ENCODE results near the gene DUSP28. TPM values are rescaled to one million over a fixed set of nuclear protein-coding genes. Genes with fewer than 3 reads are reported as not detected.
"Not testable (repeated sequence)": the region's sequence is repeated elsewhere in the genome, so short reads cannot be mapped to it uniquely, and the experiment has no call there.

Gene DUSP28
- total RNA-seq, 2 experiments from 2014 or later, result 10.0 to 10.1 TPM

DNA sequence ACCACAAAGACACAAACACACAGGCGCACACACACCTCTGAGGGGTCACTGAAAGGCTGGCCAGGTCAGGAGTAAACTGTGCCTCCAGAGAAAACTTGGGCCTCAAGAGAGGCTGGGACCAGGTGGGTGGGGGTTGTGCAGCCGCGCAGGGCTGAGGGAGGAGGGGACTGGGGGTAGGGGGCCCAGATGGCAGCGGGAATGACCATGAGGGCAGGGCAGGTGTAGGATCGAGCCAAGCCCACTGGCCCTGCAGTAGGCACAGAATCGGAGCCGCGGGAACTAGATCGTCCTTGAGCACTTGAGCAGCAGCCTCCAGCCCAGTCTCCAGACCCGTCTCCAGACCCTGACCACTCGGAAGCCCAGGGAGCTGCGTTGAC, 39.2 kb upstream of the DUSP28 start:
- Mint-ChIP-seq H3K36me3 (peaks cover 55% of the 10 kb centered on the region), H3K9me3 (ENCODE audit: low read depth) (peaks cover 18% of the 10 kb centered on the region), H3K4me1 (peaks cover 4% of the 10 kb centered on the region), H3K27me3 (no peaks in the 10 kb centered on the region), H3K27ac (no peak overlapping the region), H3K4me3 (no peak overlapping the region)
- peak; percentile 25 for DNase-seq
- ATAC-seq, result no peak
- CTCF ChIA-PET, result no interaction called here

DNA sequence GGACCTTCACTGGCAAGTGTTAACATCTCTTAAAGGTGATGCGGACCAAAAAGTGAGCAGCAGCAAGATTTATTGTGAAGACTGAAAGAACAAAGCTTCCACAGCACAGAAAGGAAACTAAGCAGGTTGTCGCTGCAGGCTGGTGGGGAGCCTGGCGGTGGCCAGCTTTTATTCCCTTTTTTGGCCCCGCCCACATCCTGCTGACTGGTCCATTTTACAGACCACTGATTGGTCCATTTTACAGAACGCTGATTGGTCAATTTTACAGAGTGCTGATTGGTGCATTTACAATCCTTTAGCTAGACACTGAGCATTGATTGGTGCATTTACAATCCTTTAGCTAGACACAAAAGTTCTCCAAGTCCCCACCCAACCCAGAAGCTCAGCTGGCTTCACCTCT, 38.3 kb upstream of the DUSP28 start:
- peaks cover 63% of the 10 kb centered on the region for H3K36me3 Mint-ChIP-seq
- CTCF ChIA-PET, H3K27ac Mint-ChIP-seq, H3K4me3 Mint-ChIP-seq, H3K4me1 Mint-ChIP-seq, H3K27me3 Mint-ChIP-seq, ATAC-seq: not testable (repeated sequence)
- H3K9me3 Mint-ChIP-seq (ENCODE audit: low read depth), result peaks cover 25% of the 10 kb centered on the region
- DNase-seq, result peak; percentile 31

DNA sequence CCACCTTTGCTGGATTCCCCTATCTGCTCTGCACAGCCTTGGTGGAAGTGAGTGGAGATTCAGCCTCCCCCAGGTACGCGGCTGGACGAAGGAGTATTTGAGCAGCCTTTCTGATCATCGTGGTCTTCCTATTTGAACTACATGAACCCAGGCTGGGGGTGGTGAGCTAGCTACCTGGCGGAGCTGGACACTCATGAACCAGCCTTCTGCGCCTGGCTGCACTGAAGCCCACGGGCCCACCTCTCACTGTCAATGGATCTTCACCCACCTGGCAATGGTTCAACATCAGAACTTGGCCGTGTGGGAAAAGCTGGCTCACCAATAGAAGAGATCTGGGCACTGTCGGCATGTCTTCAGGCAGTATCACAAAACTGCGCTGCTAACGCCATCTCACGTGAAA, 37.8 kb upstream of the DUSP28 start:
- Mint-ChIP-seq H3K9me3 (ENCODE audit: low read depth) (peaks cover 30% of the 10 kb centered on the region), H3K27me3 (no peaks in the 10 kb centered on the region), H3K4me1 (peaks cover 4% of the 10 kb centered on the region), H3K4me3 (no peak overlapping the region), H3K27ac (no peak overlapping the region), H3K36me3 (peaks cover 68% of the 10 kb centered on the region)
- peak; percentile 31 for DNase-seq
- no peak for ATAC-seq
- CTCF ChIA-PET, result no interaction called here

DNA sequence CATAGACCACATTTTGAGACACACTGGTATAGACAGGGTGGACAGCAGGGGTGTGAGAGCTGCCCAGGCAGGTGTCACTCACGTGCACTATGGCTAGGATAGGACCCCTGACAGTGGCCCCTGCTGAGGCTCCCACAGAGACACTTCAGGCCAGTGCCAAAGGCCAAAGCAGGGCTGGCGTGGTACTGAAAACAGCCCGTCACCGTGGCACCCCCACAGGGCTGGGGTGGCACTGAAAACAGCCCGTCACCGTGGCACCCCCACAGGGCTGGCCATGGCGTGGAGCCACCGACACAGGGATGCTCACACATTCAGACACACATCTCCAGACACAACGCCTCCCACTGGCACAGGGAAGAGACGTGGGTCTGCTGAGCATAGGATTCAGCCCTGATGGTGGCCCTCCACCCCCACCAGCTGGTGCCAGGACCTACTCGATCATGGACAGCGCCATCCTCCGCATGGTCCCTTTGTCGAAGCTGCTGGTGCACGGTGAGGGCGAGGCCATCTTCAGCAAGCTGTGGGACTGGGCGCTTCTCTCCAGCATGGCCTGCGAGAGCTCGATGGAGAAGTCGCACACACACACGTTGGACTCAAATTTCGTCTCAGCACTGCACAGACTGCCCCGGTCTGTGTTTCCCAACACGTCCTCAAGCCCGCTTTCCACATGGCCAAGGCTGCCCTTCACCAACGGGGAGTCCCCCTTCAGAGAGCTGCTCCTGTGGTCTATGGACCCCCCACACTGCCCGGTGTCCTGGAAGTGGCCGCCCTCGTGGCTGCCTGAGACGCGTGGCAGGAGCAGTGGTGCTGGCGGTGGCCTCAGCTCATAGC, 36.5 kb upstream of the DUSP28 start:
- Mint-ChIP-seq H3K4me1 (peaks cover 4% of the 10 kb centered on the region), H3K36me3 (peaks cover 74% of the 10 kb centered on the region), H3K4me3 (no peak overlapping the region), H3K9me3 (ENCODE audit: low read depth) (peaks cover 35% of the 10 kb centered on the region), H3K27me3 (no peaks in the 10 kb centered on the region), H3K27ac (no peak overlapping the region)
- no peak for ATAC-seq
- CTCF ChIA-PET, result interaction anchor here (1.8 kb wide), 1 partner anchor 10 kb away, joined by 9 read pairs; no protein-coding TSS in a partner anchor
- DNase-seq, result peak; percentile 34

DNA sequence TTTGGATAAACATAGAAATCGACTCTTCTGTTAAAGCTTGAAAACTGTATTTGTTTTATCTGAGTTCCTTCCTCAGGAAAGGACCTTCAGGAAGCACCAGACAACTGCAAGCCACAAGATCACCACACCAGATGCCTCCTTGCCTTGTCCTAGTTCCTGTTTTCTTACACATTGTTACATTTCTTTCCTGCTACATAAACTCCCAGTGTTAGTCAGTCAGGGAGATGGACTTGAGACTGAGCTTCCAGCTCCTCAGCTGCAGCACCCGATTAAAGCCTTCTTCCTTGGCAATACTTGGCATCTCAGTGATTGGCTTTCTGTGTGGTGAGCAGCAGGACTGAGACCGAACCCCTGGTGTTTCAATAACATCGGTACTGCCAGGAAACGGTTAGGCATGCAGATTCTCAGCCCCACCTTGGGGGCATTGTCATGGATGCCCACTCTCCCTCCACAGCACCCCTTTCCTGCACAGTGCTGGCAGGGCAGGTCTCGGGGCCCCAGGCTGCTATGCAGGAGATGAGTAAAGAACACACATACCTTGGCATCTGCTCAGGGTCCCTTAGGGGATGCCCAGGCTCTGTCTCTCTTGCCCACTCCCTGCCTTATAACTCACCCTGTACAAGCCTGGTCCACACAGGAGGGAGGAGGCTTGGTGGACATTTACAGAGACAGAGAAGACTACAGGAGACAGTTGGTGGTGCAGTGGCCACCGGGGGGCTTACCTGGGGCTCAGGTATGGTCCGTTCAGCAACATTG, 35.0 kb upstream of the DUSP28 start:
- DNase-seq (peak; percentile 21), ATAC-seq (no peak)
- H3K4me1 Mint-ChIP-seq, result peaks cover 4% of the 10 kb centered on the region
- CTCF ChIA-PET, result interaction anchor here (1.2 to 1.8 kb wide), 2 partner anchors 11 kb away, joined by 3 to 9 read pairs; no protein-coding TSS in a partner anchor
- H3K27ac Mint-ChIP-seq, result no peak overlapping the region
- H3K36me3 Mint-ChIP-seq, result peaks cover 87% of the 10 kb centered on the region
- H3K4me3 Mint-ChIP-seq, result no peak overlapping the region
- no peaks in the 10 kb centered on the region for H3K27me3 Mint-ChIP-seq
- peaks cover 35% of the 10 kb centered on the region for H3K9me3 Mint-ChIP-seq (ENCODE audit: low read depth)

DNA sequence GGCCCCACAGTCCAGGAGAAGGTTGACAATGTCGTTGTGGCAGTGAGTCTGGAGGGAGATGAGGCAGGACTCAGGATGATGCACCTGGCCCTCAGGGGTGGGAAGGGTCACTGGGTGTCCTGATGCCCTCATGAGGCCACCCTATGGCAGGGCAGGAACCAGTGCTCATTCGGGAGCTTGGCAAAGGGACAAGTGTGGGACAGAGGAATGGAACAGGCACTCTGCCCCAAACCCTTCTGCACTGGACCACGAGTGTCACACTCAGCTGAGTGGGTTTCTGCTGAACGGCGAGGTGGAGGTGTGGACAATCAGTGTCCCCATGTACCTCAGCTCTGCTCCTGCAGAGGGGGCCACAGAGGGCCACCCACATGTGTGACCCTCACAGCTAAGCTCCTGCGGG, 34.4 kb upstream of the DUSP28 start:
- no peak overlapping the region for H3K4me3 Mint-ChIP-seq
- CTCF ChIA-PET, result interaction anchor here (1.2 kb wide), 1 partner anchor 12 kb away, joined by 3 read pairs; no protein-coding TSS in a partner anchor
- H3K27ac Mint-ChIP-seq, result no peak overlapping the region
- H3K27me3 Mint-ChIP-seq, result no peaks in the 10 kb centered on the region
- DNase-seq (peak; percentile 23), ATAC-seq (no peak)
- peaks cover 88% of the 10 kb centered on the region for H3K36me3 Mint-ChIP-seq
- H3K4me1 Mint-ChIP-seq, result peaks cover under 1% of the 10 kb centered on the region
- H3K9me3 Mint-ChIP-seq (ENCODE audit: low read depth), result peaks cover 32% of the 10 kb centered on the region

DNA sequence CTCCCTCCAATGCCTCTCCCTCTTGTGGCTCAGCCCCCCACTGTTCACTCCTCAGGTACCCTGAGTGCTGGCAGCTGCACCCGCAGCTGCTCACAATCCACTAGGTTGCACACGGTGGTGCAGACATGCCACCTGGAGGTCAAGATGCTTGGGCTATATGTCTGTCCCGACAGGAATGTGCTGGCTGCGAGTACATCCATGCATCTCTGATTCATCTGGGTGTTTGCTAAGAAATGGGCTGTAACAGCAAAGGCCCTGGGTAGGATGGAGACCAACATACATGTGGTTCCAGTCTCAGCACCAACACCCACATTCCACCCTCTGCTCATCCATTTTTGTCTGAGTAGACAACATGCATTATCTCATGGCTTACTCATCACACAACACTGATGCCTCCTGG, 33.6 kb upstream of the DUSP28 start:
- Mint-ChIP-seq H3K4me3 (no peak overlapping the region), H3K36me3 (peaks cover 91% of the 10 kb centered on the region), H3K27me3 (no peaks in the 10 kb centered on the region), H3K4me1 (no peaks in the 10 kb centered on the region), H3K9me3 (ENCODE audit: low read depth) (peaks cover 37% of the 10 kb centered on the region), H3K27ac (no peak overlapping the region)
- CTCF ChIA-PET, result interaction anchor here (1.2 kb wide), 1 partner anchor 12 kb away, joined by 3 read pairs; no protein-coding TSS in a partner anchor
- ATAC-seq (no peak), DNase-seq (peak; percentile 28)

DNA sequence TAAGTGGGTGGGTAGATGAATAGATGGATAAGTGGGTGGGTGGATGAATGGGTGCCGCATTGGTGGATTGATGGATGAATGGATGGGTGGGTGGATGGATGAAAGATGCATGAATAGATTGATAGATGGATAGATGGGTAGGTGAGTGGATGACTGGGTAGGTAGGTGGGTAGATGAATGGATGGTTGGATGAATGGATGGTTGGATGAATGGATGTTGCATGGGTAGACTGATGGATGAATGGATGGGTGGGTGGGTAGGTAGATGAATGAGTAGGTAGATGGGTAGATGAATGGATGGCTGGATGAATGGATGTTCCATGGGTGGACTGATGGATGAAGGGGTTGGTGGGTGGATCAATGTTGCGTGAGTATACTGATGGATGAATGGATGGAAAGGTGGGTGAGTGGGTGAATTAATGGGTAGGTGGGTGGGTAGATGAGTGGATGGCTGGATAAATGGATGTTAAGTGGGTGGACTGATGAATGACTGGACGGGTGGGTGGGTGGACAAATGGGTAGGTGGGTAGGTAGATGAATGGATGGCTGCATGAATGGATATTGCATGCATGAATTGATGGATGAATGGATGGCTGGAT, 32.9 kb upstream of the DUSP28 start:
- H3K27ac Mint-ChIP-seq, result no peak overlapping the region
- H3K4me3 Mint-ChIP-seq, result no peak overlapping the region
- H3K36me3 Mint-ChIP-seq, result peaks cover 92% of the 10 kb centered on the region
- CTCF ChIA-PET, result no interaction called here
- H3K9me3 Mint-ChIP-seq (ENCODE audit: low read depth), result peaks cover 42% of the 10 kb centered on the region
- ATAC-seq, result no peak
- no peak for DNase-seq
- H3K27me3 Mint-ChIP-seq, result no peaks in the 10 kb centered on the region
- H3K4me1 Mint-ChIP-seq, result no peaks in the 10 kb centered on the region

DNA sequence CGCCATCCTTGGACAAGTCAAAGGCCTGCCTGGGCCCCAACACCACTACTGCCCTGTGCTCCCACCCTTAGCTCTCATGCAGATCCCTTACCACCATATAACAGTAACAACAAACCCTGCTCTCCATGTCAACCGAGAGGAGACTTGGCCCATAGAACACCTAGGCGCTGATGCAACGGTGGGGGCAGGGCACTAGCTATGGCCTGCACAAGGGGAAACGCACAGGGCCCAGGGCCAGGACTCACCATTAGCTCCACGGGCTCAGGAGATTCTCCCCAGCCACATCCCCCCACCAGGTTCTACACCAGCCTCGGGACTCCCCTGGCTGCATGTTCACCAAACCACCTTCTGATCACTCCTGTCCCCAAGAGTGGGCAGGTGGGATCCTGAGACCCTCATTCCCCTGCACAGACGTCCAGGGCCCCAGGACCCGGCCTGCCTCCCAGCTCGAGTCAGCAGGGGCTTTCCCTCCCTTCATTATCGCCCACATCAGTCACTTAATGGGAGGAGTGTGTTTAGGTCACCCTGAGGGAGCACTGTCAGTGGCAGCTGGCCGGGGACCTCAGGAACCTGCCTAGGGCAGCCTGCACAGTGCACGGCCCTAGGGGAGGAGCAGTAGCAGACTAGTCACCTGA, 31.6 kb upstream of the DUSP28 start:
- H3K4me1 Mint-ChIP-seq, result no peaks in the 10 kb centered on the region
- no peak overlapping the region for H3K4me3 Mint-ChIP-seq
- CTCF ChIA-PET, result interaction anchor here (2.0 kb wide), 1 partner anchor 15 kb away, joined by 10 read pairs; no protein-coding TSS in a partner anchor
- no peaks in the 10 kb centered on the region for H3K27me3 Mint-ChIP-seq
- no peak for ATAC-seq
- peaks cover 51% of the 10 kb centered on the region for H3K9me3 Mint-ChIP-seq (ENCODE audit: low read depth)
- DNase-seq, result no peak
- H3K36me3 Mint-ChIP-seq, result peaks cover 87% of the 10 kb centered on the region
- no peak overlapping the region for H3K27ac Mint-ChIP-seq

DNA sequence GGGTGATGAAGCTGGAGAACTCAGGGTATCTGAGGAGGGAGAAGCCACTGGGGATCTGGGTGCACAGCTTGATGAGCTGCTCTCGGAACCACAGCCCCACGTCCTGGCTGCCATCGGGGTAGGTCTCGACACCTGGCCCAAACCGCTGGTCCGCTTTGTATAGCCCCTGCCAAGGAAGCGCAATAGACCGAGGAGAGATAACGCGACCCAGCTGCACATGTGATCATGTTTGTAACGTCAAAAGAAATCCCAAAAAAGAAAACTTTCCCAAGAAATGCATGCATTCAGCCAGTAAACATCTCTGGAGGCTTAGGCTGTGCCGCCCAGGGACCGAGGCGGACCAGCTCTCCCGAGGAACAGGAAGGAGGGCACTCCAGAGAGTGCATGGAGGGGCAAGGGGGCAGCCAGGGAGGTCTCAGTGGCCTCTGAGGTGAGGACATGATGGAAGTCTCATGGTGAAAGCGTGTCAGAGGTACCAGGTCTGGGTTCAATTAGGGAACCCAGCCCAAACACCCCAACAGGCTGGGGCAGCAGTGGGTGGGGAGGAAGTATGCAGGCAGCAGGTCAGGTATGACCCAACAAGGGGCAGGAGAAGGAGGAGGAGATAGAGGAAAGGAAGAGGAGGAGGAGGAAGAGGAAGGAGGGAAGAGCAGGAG, 30.7 kb upstream of the DUSP28 start:
- H3K9me3 Mint-ChIP-seq (ENCODE audit: low read depth), result peaks cover 48% of the 10 kb centered on the region
- no peak for DNase-seq
- H3K27ac Mint-ChIP-seq, result no peak overlapping the region
- no peaks in the 10 kb centered on the region for H3K27me3 Mint-ChIP-seq
- peaks cover 84% of the 10 kb centered on the region for H3K36me3 Mint-ChIP-seq
- CTCF ChIA-PET, result interaction anchor here (2.0 kb wide), 1 partner anchor 16 kb away, joined by 10 read pairs; no protein-coding TSS in a partner anchor
- H3K4me1 Mint-ChIP-seq, result no peaks in the 10 kb centered on the region
- no peak for ATAC-seq
- H3K4me3 Mint-ChIP-seq, result no peak overlapping the region

DNA sequence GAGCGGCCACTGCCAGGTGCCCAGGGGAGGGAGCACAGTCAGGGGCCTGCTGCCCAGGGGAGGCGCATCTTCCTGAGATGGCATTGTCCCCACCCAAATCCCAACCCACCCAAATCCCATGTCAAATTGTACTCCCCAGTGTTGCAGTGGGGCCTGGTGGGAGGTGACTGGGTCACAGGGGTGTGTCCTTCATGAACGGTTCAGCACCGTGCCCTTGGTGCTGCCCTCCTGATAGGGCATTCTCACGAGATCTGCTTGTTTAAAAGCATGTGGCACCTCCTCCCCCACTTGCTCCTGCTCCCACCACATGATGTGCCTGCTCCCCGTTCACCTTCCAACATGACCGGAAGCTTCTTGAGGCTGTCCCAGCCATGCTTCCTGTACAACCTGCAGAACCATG, 30.0 kb upstream of the DUSP28 start:
- Mint-ChIP-seq H3K9me3 (ENCODE audit: low read depth) (peaks cover 43% of the 10 kb centered on the region), H3K4me3 (no peak overlapping the region), H3K36me3 (peaks cover 84% of the 10 kb centered on the region), H3K4me1 (no peaks in the 10 kb centered on the region), H3K27ac (no peak overlapping the region), H3K27me3 (no peaks in the 10 kb centered on the region)
- DNase-seq (no peak), ATAC-seq (no peak)
- CTCF ChIA-PET, result no interaction called here

DNA sequence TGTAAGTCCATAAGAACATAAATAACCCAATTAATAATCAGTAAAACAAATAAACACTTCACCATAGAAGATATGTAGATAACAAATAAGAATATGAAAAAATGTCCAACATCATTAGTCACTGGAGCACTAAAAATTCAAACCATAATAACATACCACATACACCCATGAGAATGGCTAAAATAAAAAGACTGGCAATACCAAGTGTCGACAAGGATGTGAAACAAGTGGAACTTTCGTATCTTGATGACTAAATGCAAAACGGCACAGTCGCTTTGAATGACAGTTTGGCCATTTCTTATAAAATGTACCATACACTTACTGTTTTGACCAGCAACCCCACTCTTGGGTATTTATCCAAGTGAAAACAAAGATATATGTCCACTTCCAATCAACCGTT, 29.1 kb upstream of the DUSP28 start:
- peaks cover 38% of the 10 kb centered on the region for H3K9me3 Mint-ChIP-seq (ENCODE audit: low read depth)
- no peak overlapping the region for H3K27ac Mint-ChIP-seq
- peaks cover 78% of the 10 kb centered on the region for H3K36me3 Mint-ChIP-seq
- CTCF ChIA-PET, result no interaction called here
- no peaks in the 10 kb centered on the region for H3K27me3 Mint-ChIP-seq
- no peak for ATAC-seq
- no peak overlapping the region for H3K4me3 Mint-ChIP-seq
- no peak for DNase-seq
- H3K4me1 Mint-ChIP-seq, result no peaks in the 10 kb centered on the region
